Breast epithelium (tissue), 3 donors: Measurements from ENCODE around the gene ABHD10.

Experiments used
- CTCF ChIP-seq, 3 donors: fragments of 450-650 bp; IDR thresholded peaks; one replicate each; pipeline ENCODE4 v1.5.1; 2016 to 2017; ENCODE audit warnings: antibody characterized with exemption in 3 of 3, mild to moderate bottlenecking in 3 of 3, moderate library complexity in 3 of 3
- POLR2A ChIP-seq: fragments of 450-650 bp; IDR thresholded peaks from one replicate; pipeline ENCODE4 v1.6.1; 2016; ENCODE audit warnings: antibody characterized with exemption, mild to moderate bottlenecking, moderate library complexity
- POLR2AphosphoS5 ChIP-seq, 3 donors: sonication (generic); formaldehyde crosslinking; IDR thresholded peaks; one replicate each; pipeline ENCODE4 v1.6.1; 2017; ENCODE audit warnings: antibody characterized with exemption in 3 of 3

- TF ChIP-seq POLR2A (no peak), CTCF (IDR thresholded peaks at IDR 0.05) (no peak), POLR2AphosphoS5 (IDR thresholded peaks at IDR 0.05) (no peak)
Observed at GRCh38 chr3:111963424-111963823, 15.4 kb upstream of the ABHD10 start.
